GM19240 (cell line): ENCODE results near the gene MPO.

ENCODE experiments used
- DNase-seq: peaks from one replicate; pipeline ENCODE4 v3.0.0; 2011; ENCODE audit warnings: low spot score; ENCODE audit not compliant: insufficient read length

The MPO gene

GRCh38 chr17:58320163-58320558 is 39.4 kb upstream of the MPO start:
- DNase-seq: no peak

GRCh38 chr17:58319173-58320162 is 38.7 kb upstream of the MPO start:
- DNase-seq: no peak

GRCh38 chr17:58318627-58319172 is 38.0 kb upstream of the MPO start:
- no peak for DNase-seq

- DNase-seq: no peak
Observed at GRCh38 chr17:58318065-58318481, 37.3 kb upstream of the MPO start.

GRCh38 chr17:58317421-58318064 is 36.8 kb upstream of the MPO start:
- peak; percentile 86 for DNase-seq

GRCh38 chr17:58316260-58316960 is 35.7 kb upstream of the MPO start:
- no peak for DNase-seq

- no peak for DNase-seq
Observed at GRCh38 chr17:58315750-58316149, 35.0 kb upstream of the MPO start.

GRCh38 chr17:58315281-58315711 is 34.6 kb upstream of the MPO start:
- DNase-seq: no peak

GRCh38 chr17:58314706-58315015 is 33.9 kb upstream of the MPO start:
- no peak for DNase-seq

GRCh38 chr17:58313815-58314705 is 33.3 kb upstream of the MPO start:
- no peak for DNase-seq

GRCh38 chr17:58312829-58313228 is 32.1 kb upstream of the MPO start:
- DNase-seq: no peak

- no peak for DNase-seq
Observed at GRCh38 chr17:58312021-58312630, 31.4 kb upstream of the MPO start.

- DNase-seq: no peak
Observed at GRCh38 chr17:58311429-58311894, 30.7 kb upstream of the MPO start.

GRCh38 chr17:58310511-58311428 is 30.0 kb upstream of the MPO start:
- DNase-seq: no peak

- no peak for DNase-seq
Observed at GRCh38 chr17:58309918-58310259, 29.2 kb upstream of the MPO start.

- DNase-seq: no peak
Observed at GRCh38 chr17:58308985-58309917, 28.5 kb upstream of the MPO start.

GRCh38 chr17:58308173-58308984 is 27.6 kb upstream of the MPO start:
- DNase-seq: no peak
